GM10248 (cell line): ENCODE results near the gene DHDDS.

Source experiments
- CTCF ChIA-PET: fragments of 300-600 bp; sonication (Branson Sonifier 250); formaldehyde crosslinking; extraction: SDS; loops from one replicate; lab custom pipeline; 2021; ENCODE audit warnings: antibody characterized with exemption; lab: Yijun Ruan, JAX
- POLR2A ChIA-PET: fragments of 350-650 bp; sonication (Branson Sonifier 250); formaldehyde crosslinking; extraction: SDS; loops from one replicate; lab custom pipeline; 2020; ENCODE audit warnings: antibody characterized with exemption; lab: Yijun Ruan, JAX
- DNase-seq: peaks from one replicate; pipeline ENCODE4 v3.0.0; 2012; ENCODE audit errors: extremely low spot score
- TF ChIP-seq, protein P1 (sequence below): IDR thresholded peaks from 2 replicates; pipeline ENCODE4 v1.5.1; 2012; ENCODE audit warnings: mild to moderate bottlenecking, low read depth; ENCODE audit errors: extremely low read depth, missing control alignments, control extremely low read depth

Gene DHDDS

DNA sequence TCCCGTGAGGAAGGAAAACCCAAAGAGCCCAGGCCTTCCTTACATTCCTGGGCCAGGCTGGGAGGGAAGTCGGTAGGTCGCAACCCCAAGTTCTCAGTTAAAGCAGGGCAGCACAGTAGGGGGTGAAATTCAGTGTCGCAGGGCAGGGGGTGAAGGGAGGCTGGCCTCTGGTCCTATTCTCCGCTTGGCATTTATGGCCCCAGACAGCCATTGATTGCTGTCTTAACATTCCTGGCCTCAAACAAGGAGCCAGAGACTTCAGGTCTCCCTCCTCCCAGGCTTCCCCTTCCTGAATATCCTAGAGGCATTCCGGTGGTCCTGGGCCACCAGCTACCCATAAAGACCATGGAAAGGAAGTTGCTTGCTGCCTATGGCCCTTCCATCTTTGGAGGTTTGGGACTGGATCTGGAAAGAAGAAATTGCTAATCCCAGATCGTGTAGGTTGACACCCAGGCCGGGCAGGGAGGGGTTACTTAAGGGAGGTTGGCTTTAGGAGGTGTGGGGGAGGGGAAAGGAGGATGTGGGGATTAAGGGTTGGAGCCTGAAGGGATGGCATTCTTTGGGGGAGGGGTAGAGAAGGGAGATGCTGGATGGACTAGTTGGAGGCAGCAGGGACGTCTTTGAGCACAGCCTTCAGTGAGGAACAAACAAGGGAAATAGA is 19.8 kb upstream of the DHDDS start:
- TF ChIP-seq, protein P1, sequence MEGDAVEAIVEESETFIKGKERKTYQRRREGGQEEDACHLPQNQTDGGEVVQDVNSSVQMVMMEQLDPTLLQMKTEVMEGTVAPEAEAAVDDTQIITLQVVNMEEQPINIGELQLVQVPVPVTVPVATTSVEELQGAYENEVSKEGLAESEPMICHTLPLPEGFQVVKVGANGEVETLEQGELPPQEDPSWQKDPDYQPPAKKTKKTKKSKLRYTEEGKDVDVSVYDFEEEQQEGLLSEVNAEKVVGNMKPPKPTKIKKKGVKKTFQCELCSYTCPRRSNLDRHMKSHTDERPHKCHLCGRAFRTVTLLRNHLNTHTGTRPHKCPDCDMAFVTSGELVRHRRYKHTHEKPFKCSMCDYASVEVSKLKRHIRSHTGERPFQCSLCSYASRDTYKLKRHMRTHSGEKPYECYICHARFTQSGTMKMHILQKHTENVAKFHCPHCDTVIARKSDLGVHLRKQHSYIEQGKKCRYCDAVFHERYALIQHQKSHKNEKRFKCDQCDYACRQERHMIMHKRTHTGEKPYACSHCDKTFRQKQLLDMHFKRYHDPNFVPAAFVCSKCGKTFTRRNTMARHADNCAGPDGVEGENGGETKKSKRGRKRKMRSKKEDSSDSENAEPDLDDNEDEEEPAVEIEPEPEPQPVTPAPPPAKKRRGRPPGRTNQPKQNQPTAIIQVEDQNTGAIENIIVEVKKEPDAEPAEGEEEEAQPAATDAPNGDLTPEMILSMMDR = no peak
- ChIA-PET POLR2A (no interaction called here), CTCF (interaction anchor here (1.2 to 1.3 kb wide), 2 partner anchors 128 to 136 kb away, joined by 3 to 4 read pairs; no protein-coding TSS in a partner anchor)
- no peak for DNase-seq

DNA sequence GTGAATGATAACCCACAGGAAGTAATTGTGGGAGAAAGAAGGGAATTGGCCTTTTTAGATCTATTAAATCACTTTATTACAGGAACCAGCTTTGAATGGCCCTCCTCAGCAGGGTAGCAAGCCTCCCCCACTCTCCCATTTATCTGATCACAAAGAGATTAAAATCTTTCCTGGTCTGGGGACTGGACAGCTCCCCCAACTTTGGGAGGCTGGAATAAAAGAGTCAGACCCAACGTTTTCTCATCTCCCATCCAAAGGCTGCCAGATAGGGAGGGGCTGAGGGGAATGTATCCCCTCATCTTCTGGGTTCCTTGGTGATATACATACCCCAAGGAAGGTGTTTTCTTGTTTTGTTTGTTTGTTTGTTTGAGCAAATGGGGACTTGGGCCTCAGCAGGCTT is 19.1 kb upstream of the DHDDS start:
- ChIA-PET CTCF (interaction anchor here (1.0 to 1.3 kb wide), 2 partner anchors 18 to 128 kb away, joined by 3 to 4 read pairs; no protein-coding TSS in a partner anchor), POLR2A (no interaction called here)
- no peak for DNase-seq
- TF ChIP-seq, protein P1 = no peak

DNA sequence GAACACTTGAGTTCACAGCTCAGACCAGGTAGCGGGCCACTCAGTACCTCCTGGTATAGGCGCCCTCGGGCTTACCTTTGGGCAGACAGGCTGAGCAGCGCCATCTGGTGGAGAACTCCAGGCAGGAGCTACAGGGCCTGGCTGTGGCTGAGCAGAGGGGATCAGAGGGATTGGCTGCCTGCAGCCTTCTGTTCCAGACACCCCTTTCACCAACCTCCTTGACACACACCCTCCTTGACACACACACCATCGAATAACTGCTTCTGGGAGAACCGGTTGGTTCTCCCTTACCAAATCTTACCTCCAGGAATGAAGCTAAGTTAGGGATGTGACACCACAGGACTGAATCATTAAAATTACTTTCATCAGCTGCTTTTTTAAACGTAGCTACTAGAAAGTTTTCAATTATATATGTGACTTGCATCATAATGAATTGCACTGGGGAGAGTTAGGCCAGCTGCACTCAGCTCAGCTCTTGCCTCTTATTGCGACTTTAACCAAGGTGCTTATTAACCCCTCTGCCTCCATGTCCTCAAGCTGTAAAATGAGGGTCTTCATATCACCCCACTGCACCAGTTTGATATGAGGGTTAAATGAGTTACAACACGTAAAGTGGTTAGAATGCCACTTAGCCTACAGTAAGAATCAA is 14.9 kb upstream of the DHDDS start:
- peak; percentile 85 for DNase-seq
- CTCF ChIA-PET = interaction anchor here (0.7 to 4.2 kb wide), 69 partner anchors 11 to 835 kb away, joined by 3 to 95 read pairs (median 5); partner anchors contain the start of genes C1orf232, CEP85, CRYBG2 and DHDDS
- POLR2A ChIA-PET = no interaction called here
- TF ChIP-seq, protein P1 = peak; percentile 99

DNA sequence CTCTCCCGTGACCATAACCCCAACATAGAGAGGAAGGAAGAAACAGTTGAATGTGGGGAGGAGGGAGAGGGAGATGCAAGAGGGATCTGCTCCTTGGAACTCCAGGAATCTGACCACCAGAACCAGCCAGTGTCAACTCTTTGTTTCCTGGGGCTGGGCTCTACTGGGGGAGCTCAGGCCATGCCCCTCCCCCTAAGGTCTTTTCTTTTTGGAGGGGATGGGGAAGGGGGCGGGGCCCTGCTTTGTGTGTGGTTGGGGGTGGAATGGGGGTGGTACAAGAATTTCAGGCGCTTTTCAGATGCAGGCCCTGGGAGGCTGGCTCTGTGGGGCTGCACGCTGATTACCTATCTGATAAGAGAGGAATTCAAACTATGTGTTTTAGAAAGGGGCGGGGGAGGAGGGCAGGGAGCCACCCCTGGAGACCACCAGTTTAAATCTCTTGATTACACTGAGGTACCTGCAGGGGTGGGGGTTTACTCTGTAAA is 13.2 kb upstream of the DHDDS start:
- POLR2A ChIA-PET = no interaction called here
- no peak for DNase-seq
- CTCF ChIA-PET = interaction anchor here (3.3 kb wide), 1 partner anchor 143 kb away, joined by 47 read pairs; no protein-coding TSS in a partner anchor
- TF ChIP-seq, protein P1 = no peak

DNA sequence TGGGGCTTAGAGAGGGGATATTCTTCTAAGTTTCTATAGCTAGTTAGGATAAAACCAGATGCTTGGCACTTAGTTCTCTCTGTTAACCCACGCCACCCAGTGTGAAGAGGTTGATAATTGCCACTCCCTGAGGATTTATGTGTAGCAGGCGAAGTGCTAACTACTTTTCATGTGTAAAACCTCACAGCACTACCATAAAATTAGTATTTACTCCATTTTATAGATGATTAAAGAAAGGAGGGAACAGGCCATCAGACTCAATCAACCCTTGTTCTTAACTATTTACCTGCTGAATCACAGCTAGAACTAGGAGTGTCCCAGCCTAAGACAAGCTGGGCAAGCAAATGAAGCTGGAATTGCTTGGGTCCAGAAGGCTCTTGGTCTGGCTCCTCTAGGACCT is 12.6 kb upstream of the DHDDS start:
- no peak for DNase-seq
- ChIA-PET CTCF (interaction anchor here (1.5 to 1.6 kb wide), 2 partner anchors 50 to 140 kb away, joined by 4 read pairs; partner anchors contain the start of gene SH3BGRL3), POLR2A (no interaction called here)
- TF ChIP-seq, protein P1 = no peak

DNA sequence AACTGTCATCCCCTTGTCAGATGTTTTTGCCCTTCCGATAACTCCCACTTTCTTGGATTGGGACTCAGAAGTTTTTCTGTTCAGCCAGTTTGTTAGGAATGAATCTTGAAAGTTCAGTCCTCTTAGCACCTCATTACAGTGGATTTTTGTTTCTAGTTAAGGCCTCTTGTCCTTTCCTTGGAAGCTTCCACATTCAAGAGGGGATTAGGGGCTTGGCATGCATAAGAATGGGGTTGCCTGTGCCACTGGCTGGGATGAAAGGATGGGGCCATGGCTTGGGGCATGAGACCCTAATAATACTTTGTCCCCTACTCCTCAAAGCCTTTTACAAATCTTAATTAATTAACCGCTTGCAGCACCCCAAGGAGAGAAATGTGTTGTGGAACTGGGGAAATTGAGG is 2.4 kb upstream of the DHDDS start:
- TF ChIP-seq, protein P1 = no peak
- POLR2A ChIA-PET = no interaction called here
- DNase-seq = no peak
- CTCF ChIA-PET = interaction anchor here (0.8 to 10.9 kb wide), 4 partner anchors 9 to 195 kb away, joined by 3 to 95 read pairs (median 4); no protein-coding TSS in a partner anchor
